ENCODE measurements around the gene C21orf58.
"Not testable (repeated sequence)": the region's sequence is repeated elsewhere in the genome, so short reads cannot be mapped to it uniquely, and the experiment has no call there.

Gene C21orf58

DNA sequence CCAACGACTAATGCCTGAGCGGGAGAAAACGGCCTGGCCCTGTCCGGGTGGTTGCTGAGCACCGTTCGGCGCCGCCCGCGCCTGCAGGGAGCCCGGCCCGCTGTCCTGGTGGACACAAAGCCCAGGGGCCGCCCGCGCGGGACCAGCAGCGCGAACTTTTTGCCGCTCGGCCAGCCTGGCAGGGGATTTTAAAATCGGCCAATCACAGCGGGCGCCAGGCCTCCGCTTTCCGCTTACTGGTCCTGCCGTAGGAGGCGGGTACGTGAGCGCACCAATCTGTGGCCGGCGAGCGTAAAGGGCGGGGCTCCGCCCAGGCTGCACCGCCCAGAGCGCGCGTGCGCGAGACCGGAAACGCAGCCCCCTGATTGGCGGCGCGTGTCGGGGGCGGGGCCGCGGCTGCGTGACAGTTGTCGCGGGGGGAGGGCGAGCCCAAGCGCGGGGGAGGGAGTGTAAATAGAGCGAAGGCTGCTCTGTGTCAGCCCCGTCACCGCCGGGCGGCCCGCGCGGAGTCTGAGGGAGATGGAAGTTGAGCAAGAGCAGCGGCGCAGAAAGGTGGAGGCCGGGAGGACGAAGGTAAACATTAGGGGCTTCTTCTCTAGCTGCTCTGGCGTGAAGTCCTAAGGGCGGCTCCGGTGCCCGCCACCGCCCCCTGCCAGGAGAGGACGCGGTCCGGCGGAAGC is at the start of gene C21orf58, which contains the start of gene PCNT:
Gene C21orf58, minus strand, starts transcription at position 161 of the 680 bp plus-strand sequence. CDS start 1,132 bp downstream, outside the sequence.
Gene PCNT, plus strand, starts transcription at position 447 of the 680 bp plus-strand sequence. Its CDS starts 73 bp downstream, at position 520.
- peak; percentile 99 for DNase-seq

GRCh38 chr21:46372947-46373346 is 49.3 kb upstream of the C21orf58 start:
- DNase-seq, result not testable (repeated sequence)

GRCh38 chr21:46372014-46372485 is 48.4 kb upstream of the C21orf58 start:
- DNase-seq, result no peak

DNA sequence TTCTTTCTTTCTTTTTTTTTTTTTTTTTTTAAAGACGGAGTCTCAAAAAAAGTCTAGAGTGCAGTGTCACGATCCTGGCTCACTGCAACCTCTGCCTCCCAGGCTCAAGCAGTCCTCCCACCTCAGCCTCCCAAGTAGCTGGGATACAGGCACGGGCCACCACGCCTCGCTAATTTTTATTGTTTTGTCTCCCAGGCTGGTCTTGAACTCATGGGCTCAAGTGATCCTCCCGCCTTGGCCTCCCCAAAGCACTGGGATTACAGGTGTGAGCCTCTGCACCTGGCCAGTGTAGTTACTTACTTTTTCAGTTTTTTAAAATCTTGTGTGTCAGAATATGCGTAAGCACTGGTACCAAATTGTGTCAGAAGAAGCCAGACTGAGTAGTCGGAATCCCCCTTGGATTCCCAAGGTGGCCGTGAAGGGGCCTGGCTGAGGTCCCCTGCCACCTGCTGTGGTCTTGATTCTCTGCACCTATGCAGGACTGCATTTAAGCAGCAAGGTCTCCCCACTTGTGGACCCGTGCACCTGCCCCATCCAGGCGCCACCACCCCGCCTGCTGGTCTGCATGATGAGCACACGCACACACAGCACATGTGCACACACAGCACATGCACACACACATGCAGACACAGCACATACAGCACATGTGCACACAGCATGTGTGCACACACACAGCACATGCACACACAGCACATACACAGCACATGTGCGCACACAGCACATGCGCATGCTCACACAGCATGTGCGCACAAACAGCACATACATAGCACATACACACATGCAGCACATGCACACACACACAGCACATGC is 47.7 kb upstream of the C21orf58 start:
- no peak for DNase-seq

DNA sequence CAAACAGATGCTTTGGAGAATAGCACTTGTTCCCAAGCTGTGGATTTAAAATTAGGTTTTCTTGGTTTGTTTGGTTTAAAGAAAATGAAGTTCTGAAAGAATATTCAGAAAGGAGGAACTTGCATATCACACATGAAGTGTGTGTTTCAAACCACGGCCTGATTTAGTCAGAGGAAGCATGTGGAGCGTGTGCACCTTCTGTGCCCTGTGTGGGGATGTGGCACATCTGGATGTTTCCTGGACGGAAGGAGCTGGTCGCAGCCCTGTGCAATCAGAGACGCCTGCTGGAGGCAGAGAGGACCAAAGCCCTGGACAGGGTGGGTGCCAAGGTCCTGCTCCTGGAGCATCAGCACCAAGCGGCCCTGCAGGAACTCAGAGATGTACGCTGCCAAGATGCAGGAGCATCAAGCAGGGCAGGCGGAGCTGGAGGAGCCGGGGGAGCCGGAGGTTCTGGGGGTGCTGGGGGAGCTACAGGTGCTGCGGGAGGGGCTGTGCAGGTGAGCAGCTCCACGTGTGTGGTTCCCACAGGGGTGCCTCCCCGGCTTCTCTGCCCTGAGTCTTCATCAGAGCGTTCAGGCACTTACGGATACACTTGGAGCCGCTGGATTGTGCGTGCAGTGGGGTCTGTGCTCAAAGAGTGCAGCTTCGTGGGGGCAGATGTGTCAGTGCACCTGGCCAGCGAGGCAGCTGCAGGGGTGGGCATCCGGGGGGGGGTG is 46.0 kb upstream of the C21orf58 start:
- no peak for DNase-seq

- no peak for DNase-seq
These were observed 45.0 kb upstream of the C21orf58 start for GRCh38 chr21:46368533-46369285.

DNA sequence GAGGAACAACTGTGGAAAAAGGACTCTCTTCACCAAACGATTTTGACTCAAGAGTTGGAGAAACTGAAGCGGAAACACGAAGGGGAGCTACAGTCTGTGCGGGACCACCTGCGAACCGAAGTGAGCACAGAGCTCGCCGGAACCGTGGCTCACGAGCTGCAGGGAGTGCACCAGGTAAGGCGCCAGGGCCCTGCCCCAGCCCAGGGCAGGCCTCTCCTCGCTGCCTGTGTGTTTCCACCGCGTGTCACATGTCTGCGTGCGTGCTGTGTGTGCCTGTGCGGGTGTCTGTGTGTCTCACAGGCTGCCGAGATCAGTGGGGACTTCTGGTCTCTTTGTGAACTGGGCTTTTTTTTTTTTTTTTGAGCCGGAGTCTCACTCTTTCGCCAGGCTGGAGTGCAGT is 43.3 kb upstream of the C21orf58 start:
- DNase-seq, result no peak

- DNase-seq, result no peak
These were observed 42.9 kb upstream of the C21orf58 start for GRCh38 chr21:46366561-46366960.

- DNase-seq, result no peak
These were observed 42.4 kb upstream of the C21orf58 start for GRCh38 chr21:46366091-46366490.

GRCh38 chr21:46363698-46364097 is 40.0 kb upstream of the C21orf58 start:
- DNase-seq, result no peak

- no peak for DNase-seq
These were observed 39.3 kb upstream of the C21orf58 start for GRCh38 chr21:46362946-46363345.

- DNase-seq, result no peak
These were observed 38.3 kb upstream of the C21orf58 start for GRCh38 chr21:46361935-46362334.

- no peak for DNase-seq
These were observed 37.5 kb upstream of the C21orf58 start for GRCh38 chr21:46361176-46361575.

- no peak for DNase-seq
These were observed 34.2 kb upstream of the C21orf58 start for GRCh38 chr21:46357684-46358425.

- no peak for DNase-seq
These were observed 33.6 kb upstream of the C21orf58 start for GRCh38 chr21:46357335-46357604.

GRCh38 chr21:46356494-46357334 is 33.0 kb upstream of the C21orf58 start:
- DNase-seq, result no peak

DNA sequence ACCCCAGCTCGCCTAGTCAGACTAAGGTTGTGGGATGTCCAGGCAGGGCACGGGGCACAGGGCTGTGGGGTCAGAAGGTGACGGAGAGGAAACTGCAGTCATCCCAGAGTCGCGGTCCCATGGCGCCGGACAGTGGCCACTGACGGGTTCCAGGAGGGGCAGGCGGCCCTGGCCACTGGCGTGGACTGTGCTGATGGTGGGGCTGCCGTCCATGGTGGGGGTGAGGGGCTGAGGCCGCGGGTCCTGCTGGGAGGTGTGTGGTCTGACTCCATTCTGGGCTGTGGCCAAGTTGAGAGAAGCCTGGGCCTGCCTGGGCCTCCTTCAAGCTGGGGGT is 32.3 kb upstream of the C21orf58 start:
- DNase-seq, result no peak

- DNase-seq, result no peak
These were observed 31.7 kb upstream of the C21orf58 start for GRCh38 chr21:46355161-46356004.

GRCh38 chr21:46354518-46354917 is 30.8 kb upstream of the C21orf58 start:
- DNase-seq, result no peak

- DNase-seq, result no peak
These were observed 30.4 kb upstream of the C21orf58 start for GRCh38 chr21:46354046-46354445.

All from NCI-H2107 (cell line).